A549 (cell line): ENCODE results near the gene FOXE1. TPM values are rescaled to one million over a fixed set of nuclear protein-coding genes. Genes with fewer than 3 reads are reported as not detected.

Experiments
- ATAC-seq, 2 experiments: fragments of 200-7000 bp in 1 of 2; fragments of >200 bp in 1 of 2; cut with Nextera tagmentation in 1 of 2; cut with Tn5 transposase in 1 of 2; 3 replicates each; pipeline versions ENCODE4 v1.8.0 to v1.9.1; 2018 to 2020; ENCODE audit warnings: mild to moderate bottlenecking in 1 of 2, moderate library complexity in 1 of 2
- CTCF ChIA-PET: fragments of 300-600 bp; sonication (Branson Sonifier 250); formaldehyde crosslinking; extraction: SDS; loops from one replicate; lab custom pipeline; 2021; ENCODE audit warnings: antibody characterized with exemption, inconsistent platforms; lab: Yijun Ruan, JAX
- POLR2A ChIA-PET: fragments of 350-600 bp; formaldehyde crosslinking; extraction: SDS; loops from one replicate; lab custom pipeline; 2021; ENCODE audit warnings: antibody characterized with exemption, inconsistent platforms; lab: Yijun Ruan, JAX
- DNase-seq, 2 experiments: peaks; one replicate each; pipeline versions ENCODE4 v3.0.0 to v3.0.0-alpha.2; 2011 to 2016; ENCODE audit warnings: low read depth in 1 of 2, low spot score in 1 of 2
- FAIRE-seq: peaks from 2 replicates; lab custom pipeline; 2011; peaks lifted over from hg19 to GRCh38; lab: Jason Lieb, UNC
- H3K27ac ChIP-seq, 2 experiments: fragments of >200 bp; sonication (Bioruptor Twin); formaldehyde crosslinking; 3 replicates each; pipeline ENCODE4 v1.5.1; 2016 to 2017
- H3K4me1 ChIP-seq: fragments of >200 bp; sonication (Bioruptor Twin); formaldehyde crosslinking; 3 replicates; pipeline ENCODE4 v1.6.1; 2016
- H3K4me2 ChIP-seq: fragments of >200 bp; sonication (Bioruptor Twin); formaldehyde crosslinking; 3 replicates; pipeline ENCODE4 v1.6.1; 2016
- H3K4me3 ChIP-seq: fragments of >200 bp; sonication (Bioruptor Twin); formaldehyde crosslinking; 3 replicates; pipeline ENCODE4 v1.5.1; 2016
- H3K9me3 ChIP-seq: fragments of >200 bp; sonication (Bioruptor Twin); formaldehyde crosslinking; 3 replicates; pipeline ENCODE4 v1.6.1; 2016
- BHLHE40 ChIP-seq: IDR thresholded peaks from 2 replicates; pipeline ENCODE4 v1.6.1; 2012; ENCODE audit warnings: low read depth, low read length, inconsistent platforms
- CBX8 ChIP-seq: fragments of 200-600 bp; sonication (generic); IDR thresholded peaks from 2 replicates; pipeline ENCODE4 v1.6.1; 2016
- EHMT2 ChIP-seq: fragments of 200-600 bp; sonication (generic); IDR thresholded peaks from 2 replicates; pipeline ENCODE4 v1.6.1; 2016; ENCODE audit warnings: antibody characterized with exemption, low read depth, mild to moderate bottlenecking, moderate library complexity
- FOSB ChIP-seq: fragments of 250-450 bp; sonication (Bioruptor Pico); IDR thresholded peaks from 2 replicates; pipeline ENCODE4 v1.5.0; 2020; ENCODE audit warnings: mild to moderate bottlenecking, moderate library complexity
- FOSL2 ChIP-seq, 2 experiments: fragments of 450-650 bp in 1 of 2; fragments of >200 bp in 1 of 2; sonication (Bioruptor Twin) in 1 of 2; formaldehyde crosslinking; IDR thresholded peaks; 2 replicates each; pipeline versions ENCODE4 v1.5.0 to v1.6.1; 2016 to 2020; ENCODE audit warnings: mild to moderate bottlenecking in 1 of 2, moderate library complexity in 1 of 2
- GATA3 ChIP-seq: IDR thresholded peaks from 2 replicates; pipeline ENCODE4 v1.6.1; 2012; ENCODE audit warnings: borderline replicate concordance
- HEYL ChIP-seq: fragments of 250-450 bp; sonication (Bioruptor Pico); IDR thresholded peaks from 2 replicates; pipeline ENCODE4 v1.8.0; 2021; ENCODE audit warnings: mild to moderate bottlenecking, moderate library complexity
- KDM1A ChIP-seq: fragments of 200-600 bp; sonication (generic); IDR thresholded peaks from 2 replicates; pipeline ENCODE4 v1.6.1; 2016; ENCODE audit warnings: low read depth, mild to moderate bottlenecking
- MAZ ChIP-seq: fragments of 150-350 bp; IDR thresholded peaks from 2 replicates; pipeline ENCODE4 v1.6.1; 2014; ENCODE audit warnings: antibody characterized with exemption, low read depth, low read length, borderline replicate concordance
- MYC ChIP-seq: IDR thresholded peaks from 2 replicates; pipeline ENCODE4 v1.6.1; 2012; ENCODE audit warnings: mild to moderate bottlenecking, inconsistent platforms, low read length, improper control_type of control experiment, borderline replicate concordance
- NFE2L2 ChIP-seq: fragments of 150-350 bp; conservative IDR thresholded peaks from 2 replicates; pipeline ENCODE4 v1.6.1; 2014; ENCODE audit warnings: low read length
- NPAS2 ChIP-seq: fragments of 250-450 bp; sonication (Bioruptor Pico); IDR thresholded peaks from 2 replicates; pipeline ENCODE4 v1.8.0; 2022; ENCODE audit warnings: mild to moderate bottlenecking, moderate library complexity, borderline replicate concordance
- POLR2AphosphoS2 ChIP-seq: conservative IDR thresholded peaks from 2 replicates; pipeline ENCODE4 v1.6.1; 2012; ENCODE audit warnings: low read length, improper control_type of control experiment, inconsistent platforms
- RARB ChIP-seq: fragments of 250-450 bp; sonication (Bioruptor Pico); IDR thresholded peaks from 2 replicates; pipeline ENCODE4 v1.8.0; 2021; ENCODE audit warnings: mild to moderate bottlenecking, moderate library complexity
- RFX5 ChIP-seq: fragments of 450-650 bp; IDR thresholded peaks from 2 replicates; pipeline ENCODE4 v1.7.1; 2014; ENCODE audit warnings: antibody characterized with exemption, mild to moderate bottlenecking, moderate library complexity
- ZC3H11A ChIP-seq: fragments of 450-650 bp; IDR thresholded peaks from 2 replicates; pipeline ENCODE4 v1.6.1; 2014; ENCODE audit warnings: antibody characterized with exemption, mild to moderate bottlenecking
- ZNF302 ChIP-seq: fragments of 250-450 bp; sonication (Bioruptor Pico); IDR thresholded peaks from 2 replicates; pipeline ENCODE4 v1.9.0; 2021; ENCODE audit warnings: inconsistent platforms, mild to moderate bottlenecking, moderate library complexity
- WGBS: methylation state at CpG from one replicate; pipeline ENCODE4 v1.1.6; 2017; ENCODE audit errors: missing lambda C conversion rate; 5-methylcytosine and 5-hydroxymethylcytosine counted together
- polyA plus RNA-seq, 4 experiments: library from polyadenylated mRNA; depleted of rRNA in 3 of 4; stranded (reverse); fragments of >200 nt; fragmentation: RNase III in 1 of 4; extraction: RNeasy Plus Mini Kit Qiagen cat#74134 plus additional on column Dnase treatment in 1 of 4; gene quantifications; 2 replicates in 3 of 4; 3 replicates in 1 of 4; pipeline ENCODE4 v1.2.3, GENCODE V29; 2011 to 2017
- TF ChIP-seq, protein P1 (sequence below): fragments of 450-650 bp; IDR thresholded peaks from 2 replicates; pipeline ENCODE4 v1.6.1; 2014; ENCODE audit warnings: antibody characterized with exemption
- TF ChIP-seq, protein P2 (sequence below): IDR thresholded peaks from 2 replicates; pipeline ENCODE4 v1.6.1; 2012; ENCODE audit warnings: low read depth, borderline replicate concordance
- TF ChIP-seq, protein P3 (sequence below): fragments of 200-600 bp; sonication (generic); IDR thresholded peaks from 2 replicates; pipeline ENCODE4 v1.6.1; 2016; ENCODE audit warnings: antibody characterized with exemption, mild to moderate bottlenecking, moderate library complexity
- TF ChIP-seq, protein P4 (sequence below): IDR thresholded peaks from 2 replicates; pipeline ENCODE4 v1.6.1; 2012

FOXE1 gene
- polyA plus RNA-seq, 2 of the 4 experiments (the other 2 are of a cell fraction), result 5.5 to 6.3 TPM

DNA sequence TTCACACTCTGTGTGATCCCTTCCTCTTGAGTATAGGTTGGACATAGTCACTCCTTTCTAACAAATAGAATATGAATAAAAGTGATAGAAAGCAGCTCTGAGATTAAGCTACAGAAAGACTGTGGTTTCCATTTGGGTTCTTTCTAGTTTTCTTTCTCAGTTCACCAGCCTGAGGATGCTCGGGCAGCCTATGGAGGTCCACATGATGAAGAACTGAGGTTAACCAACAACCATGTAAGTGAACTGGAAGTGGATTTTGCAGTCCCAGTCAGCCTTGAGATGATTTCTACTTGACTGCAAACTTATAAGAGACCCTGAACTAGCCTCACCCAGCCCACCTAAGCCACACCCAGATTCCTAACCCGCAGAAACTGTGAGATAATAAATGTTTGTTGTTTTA lies 10.1 kb upstream of the FOXE1 start (continued):
- TF ChIP-seq RARB (CRISPR knock-in tag) (no peak), GATA3 (no peak), POLR2AphosphoS2 (no peak), HEYL (CRISPR knock-in tag) (no peak), MAZ (no peak), EHMT2 (no peak), NPAS2 (CRISPR knock-in tag) (no peak), NFE2L2 (no peak), MYC (no peak), ZNF302 (CRISPR knock-in tag) (no peak), KDM1A (no peak)
- TF ChIP-seq, protein P1, sequence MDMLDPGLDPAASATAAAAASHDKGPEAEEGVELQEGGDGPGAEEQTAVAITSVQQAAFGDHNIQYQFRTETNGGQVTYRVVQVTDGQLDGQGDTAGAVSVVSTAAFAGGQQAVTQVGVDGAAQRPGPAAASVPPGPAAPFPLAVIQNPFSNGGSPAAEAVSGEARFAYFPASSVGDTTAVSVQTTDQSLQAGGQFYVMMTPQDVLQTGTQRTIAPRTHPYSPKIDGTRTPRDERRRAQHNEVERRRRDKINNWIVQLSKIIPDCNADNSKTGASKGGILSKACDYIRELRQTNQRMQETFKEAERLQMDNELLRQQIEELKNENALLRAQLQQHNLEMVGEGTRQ, result no peak
- TF ChIP-seq, protein P2, sequence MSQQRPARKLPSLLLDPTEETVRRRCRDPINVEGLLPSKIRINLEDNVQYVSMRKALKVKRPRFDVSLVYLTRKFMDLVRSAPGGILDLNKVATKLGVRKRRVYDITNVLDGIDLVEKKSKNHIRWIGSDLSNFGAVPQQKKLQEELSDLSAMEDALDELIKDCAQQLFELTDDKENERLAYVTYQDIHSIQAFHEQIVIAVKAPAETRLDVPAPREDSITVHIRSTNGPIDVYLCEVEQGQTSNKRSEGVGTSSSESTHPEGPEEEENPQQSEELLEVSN, result no peak

DNA sequence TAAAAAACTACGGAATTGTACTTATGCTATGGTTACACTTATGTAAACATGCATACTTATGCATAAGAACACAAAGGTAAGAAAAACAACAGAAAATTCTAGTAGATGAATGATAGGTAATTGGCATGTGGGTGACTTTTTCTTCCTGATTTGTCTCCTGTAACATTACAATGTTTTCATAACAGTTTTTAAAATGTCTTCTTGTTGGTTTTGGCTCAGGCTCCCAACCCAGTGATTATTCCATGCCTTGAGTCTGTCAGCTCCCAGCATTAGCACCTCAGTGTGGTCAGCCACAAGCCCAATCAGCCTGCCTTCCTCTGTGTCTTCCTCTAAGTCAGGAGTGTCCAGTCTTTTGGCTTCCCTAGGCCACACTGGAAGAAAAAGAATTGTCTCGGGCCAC lies 7.9 kb upstream of the FOXE1 start:
- ChIA-PET POLR2A (no interaction called here), CTCF (interaction anchor here (0.6 to 3.7 kb wide), 8 partner anchors 22 to 136 kb away, joined by 3 to 17 read pairs (median 4); partner anchors contain the start of gene TRMO)
- no peak for FAIRE-seq
- H3K4me2 ChIP-seq, result no peak overlapping the region
- no peaks in the 10 kb centered on the region for H3K9me3 ChIP-seq
- TF ChIP-seq POLR2AphosphoS2 (no peak), CBX8 (no peak), BHLHE40 (no peak), ZC3H11A (no peak)
- TF ChIP-seq, protein P2, result no peak
- TF ChIP-seq, protein P3, sequence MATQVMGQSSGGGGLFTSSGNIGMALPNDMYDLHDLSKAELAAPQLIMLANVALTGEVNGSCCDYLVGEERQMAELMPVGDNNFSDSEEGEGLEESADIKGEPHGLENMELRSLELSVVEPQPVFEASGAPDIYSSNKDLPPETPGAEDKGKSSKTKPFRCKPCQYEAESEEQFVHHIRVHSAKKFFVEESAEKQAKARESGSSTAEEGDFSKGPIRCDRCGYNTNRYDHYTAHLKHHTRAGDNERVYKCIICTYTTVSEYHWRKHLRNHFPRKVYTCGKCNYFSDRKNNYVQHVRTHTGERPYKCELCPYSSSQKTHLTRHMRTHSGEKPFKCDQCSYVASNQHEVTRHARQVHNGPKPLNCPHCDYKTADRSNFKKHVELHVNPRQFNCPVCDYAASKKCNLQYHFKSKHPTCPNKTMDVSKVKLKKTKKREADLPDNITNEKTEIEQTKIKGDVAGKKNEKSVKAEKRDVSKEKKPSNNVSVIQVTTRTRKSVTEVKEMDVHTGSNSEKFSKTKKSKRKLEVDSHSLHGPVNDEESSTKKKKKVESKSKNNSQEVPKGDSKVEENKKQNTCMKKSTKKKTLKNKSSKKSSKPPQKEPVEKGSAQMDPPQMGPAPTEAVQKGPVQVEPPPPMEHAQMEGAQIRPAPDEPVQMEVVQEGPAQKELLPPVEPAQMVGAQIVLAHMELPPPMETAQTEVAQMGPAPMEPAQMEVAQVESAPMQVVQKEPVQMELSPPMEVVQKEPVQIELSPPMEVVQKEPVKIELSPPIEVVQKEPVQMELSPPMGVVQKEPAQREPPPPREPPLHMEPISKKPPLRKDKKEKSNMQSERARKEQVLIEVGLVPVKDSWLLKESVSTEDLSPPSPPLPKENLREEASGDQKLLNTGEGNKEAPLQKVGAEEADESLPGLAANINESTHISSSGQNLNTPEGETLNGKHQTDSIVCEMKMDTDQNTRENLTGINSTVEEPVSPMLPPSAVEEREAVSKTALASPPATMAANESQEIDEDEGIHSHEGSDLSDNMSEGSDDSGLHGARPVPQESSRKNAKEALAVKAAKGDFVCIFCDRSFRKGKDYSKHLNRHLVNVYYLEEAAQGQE, result no peak
- no peak overlapping the region for H3K27ac ChIP-seq
- DNase-seq, result no peak
- H3K4me3 ChIP-seq, result no peak overlapping the region
- WGBS, result 62% methylated on average over 2 of the region's 2 CpGs
- no peak for ATAC-seq
- no peaks in the 10 kb centered on the region for H3K4me1 ChIP-seq

DNA sequence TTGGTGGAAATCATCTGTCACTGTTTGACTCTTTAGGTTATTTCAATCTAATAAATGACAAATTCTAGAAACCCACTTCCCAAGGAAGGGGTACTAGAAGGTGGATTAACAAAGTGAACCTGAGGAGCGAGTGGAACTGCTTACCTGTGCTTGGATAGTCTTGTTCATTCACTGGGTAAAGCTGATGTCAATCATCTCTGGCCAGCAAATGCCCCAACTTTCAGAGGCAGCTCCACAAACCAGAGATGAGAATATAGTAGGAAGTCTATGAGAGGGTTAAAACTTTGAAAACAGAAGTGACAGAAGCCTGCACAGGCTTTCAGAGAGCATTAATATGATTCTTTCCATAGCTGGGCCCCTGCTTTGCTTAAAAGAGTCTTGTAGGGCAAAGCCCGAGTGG lies 7.3 kb upstream of the FOXE1 start:
- DNase-seq, result peak in 1 of 2 experiments; percentile 20
- no peak overlapping the region for H3K27ac ChIP-seq
- TF ChIP-seq FOSB (CRISPR knock-in tag) (no peak), BHLHE40 (no peak), RFX5 (no peak), FOSL2 (IDR thresholded peaks at IDR 0.05) (no peak), FOSL2 (CRISPR knock-in tag; IDR thresholded peaks at IDR 0.05) (no peak)
- TF ChIP-seq, protein P4, sequence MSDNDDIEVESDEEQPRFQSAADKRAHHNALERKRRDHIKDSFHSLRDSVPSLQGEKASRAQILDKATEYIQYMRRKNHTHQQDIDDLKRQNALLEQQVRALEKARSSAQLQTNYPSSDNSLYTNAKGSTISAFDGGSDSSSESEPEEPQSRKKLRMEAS, result no peak
- TF ChIP-seq, all 56 proteins: peak for 0
- Histone ChIP-seq H3K4me2 (no peak overlapping the region), H3K9me3 (no peaks in the 10 kb centered on the region), H3K4me1 (no peaks in the 10 kb centered on the region), H3K4me3 (no peak overlapping the region)
- POLR2A ChIA-PET, result no interaction called here
- peak; percentile 26 to 51; a peak in 3 of 6 replicates for ATAC-seq
- CTCF ChIA-PET, result interaction anchor here (0.6 to 3.7 kb wide), 9 partner anchors 19 to 137 kb away, joined by 3 to 17 read pairs (median 4); partner anchors contain the start of gene TRMO
- no peak for FAIRE-seq
- WGBS, result 85% methylated on average over 2 of the region's 2 CpGs
